GM23248 (cell line): ENCODE results near the gene C3orf49.

Source experiments
- EZH2 ChIP-seq: fragments of 200-600 bp; sonication (generic); IDR thresholded peaks from 2 replicates; pipeline ENCODE4 v1.6.1; 2018; ENCODE audit warnings: antibody characterized with exemption, mild to moderate bottlenecking; ENCODE audit not compliant: insufficient read depth, poor library complexity, severe bottlenecking
- EZH2phosphoT487 ChIP-seq: fragments of 200-600 bp; sonication (generic); IDR thresholded peaks from 2 replicates; pipeline ENCODE4 v1.6.1; 2018; ENCODE audit warnings: antibody characterized with exemption, moderate library complexity, mild to moderate bottlenecking, low read depth; ENCODE audit not compliant: insufficient read depth

DNA sequence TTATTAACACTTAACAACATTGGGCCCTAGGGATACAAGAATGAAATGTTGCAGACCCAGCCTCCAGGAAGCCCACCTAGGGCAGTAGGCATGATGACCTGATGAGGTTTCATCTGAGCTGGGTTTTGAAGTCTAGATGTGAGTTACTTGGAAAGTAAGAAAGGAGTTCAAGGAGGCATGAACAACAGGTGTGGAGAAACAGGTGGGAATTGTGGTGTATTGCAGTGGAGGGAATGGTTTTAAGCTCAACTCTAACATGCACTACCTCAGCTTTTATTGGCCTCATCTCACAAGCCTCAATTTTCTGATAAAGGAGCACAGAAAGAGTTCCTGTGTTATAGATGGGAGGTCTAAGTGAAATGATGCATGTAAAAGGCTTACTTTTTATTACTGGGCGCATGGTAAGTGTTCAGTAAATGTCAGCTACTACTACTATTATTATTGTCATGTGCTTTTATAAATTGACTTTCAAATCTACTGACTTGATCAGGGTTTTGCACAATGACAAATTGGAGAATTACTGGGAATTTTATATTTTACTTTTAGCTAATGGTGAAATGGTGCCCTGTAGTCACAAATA lies 73.8 kb downstream of the C3orf49 start:
- TF ChIP-seq EZH2phosphoT487 (no peak), EZH2 (no peak)
